ENCODE measurements around the gene SLC10A7.

SLC10A7 gene

GRCh38 chr4:146534178-146534577 lies 12.4 kb upstream of the SLC10A7 start:
- no peak for DNase-seq (ENCODE audit: low read depth, low spot score)
- no peak overlapping the region for H3K4me3 ChIP-seq (ENCODE audit: low read depth, low read length)
- CTCF ChIA-PET, result no interaction called here
- TF ChIP-seq, protein P1, sequence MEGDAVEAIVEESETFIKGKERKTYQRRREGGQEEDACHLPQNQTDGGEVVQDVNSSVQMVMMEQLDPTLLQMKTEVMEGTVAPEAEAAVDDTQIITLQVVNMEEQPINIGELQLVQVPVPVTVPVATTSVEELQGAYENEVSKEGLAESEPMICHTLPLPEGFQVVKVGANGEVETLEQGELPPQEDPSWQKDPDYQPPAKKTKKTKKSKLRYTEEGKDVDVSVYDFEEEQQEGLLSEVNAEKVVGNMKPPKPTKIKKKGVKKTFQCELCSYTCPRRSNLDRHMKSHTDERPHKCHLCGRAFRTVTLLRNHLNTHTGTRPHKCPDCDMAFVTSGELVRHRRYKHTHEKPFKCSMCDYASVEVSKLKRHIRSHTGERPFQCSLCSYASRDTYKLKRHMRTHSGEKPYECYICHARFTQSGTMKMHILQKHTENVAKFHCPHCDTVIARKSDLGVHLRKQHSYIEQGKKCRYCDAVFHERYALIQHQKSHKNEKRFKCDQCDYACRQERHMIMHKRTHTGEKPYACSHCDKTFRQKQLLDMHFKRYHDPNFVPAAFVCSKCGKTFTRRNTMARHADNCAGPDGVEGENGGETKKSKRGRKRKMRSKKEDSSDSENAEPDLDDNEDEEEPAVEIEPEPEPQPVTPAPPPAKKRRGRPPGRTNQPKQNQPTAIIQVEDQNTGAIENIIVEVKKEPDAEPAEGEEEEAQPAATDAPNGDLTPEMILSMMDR (IDR thresholded peaks at IDR 0.05; ENCODE audit: insufficient read depth, low read length, missing control alignments), result no peak
- POLR2A ChIA-PET, result no interaction called here

GRCh38 chr4:146525754-146526153 lies 4.0 kb upstream of the SLC10A7 start:
- POLR2A ChIA-PET, result no interaction called here
- DNase-seq (ENCODE audit: low read depth, low spot score), result no peak
- TF ChIP-seq, protein P1 (IDR thresholded peaks at IDR 0.05; ENCODE audit: insufficient read depth, low read length, missing control alignments), result no peak
- H3K4me3 ChIP-seq (ENCODE audit: low read depth, low read length), result no peak overlapping the region
- CTCF ChIA-PET, result no interaction called here

DNA sequence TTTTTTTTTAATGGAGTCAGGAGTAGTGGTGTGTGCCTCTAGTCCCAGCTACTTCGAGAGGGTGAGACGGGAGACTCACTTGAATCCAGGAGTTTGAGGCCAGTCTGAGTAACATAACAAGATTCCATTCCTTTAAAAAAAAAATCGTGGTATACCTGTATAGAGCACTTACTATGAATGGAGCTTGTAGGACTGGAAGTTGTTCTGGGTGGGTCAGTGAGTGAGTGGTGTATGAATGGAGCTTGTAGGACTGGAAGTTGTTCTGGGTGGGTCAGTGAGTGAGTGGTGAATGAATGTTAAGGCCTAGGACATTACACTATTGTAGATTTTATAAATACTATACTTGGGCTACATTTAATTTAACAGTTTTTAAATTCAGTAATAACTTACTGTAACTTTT lies 2.9 kb upstream of the SLC10A7 start:
- no peak overlapping the region for H3K4me3 ChIP-seq (ENCODE audit: low read depth, low read length)
- CTCF ChIA-PET, result no interaction called here
- POLR2A ChIA-PET, result no interaction called here
- DNase-seq (ENCODE audit: low read depth, low spot score), result no peak
- TF ChIP-seq, protein P1 (IDR thresholded peaks at IDR 0.05; ENCODE audit: insufficient read depth, low read length, missing control alignments), result no peak

- ChIA-PET POLR2A (no interaction called here), CTCF (no interaction called here)
- peak overlapping the region; percentile 91 for H3K4me3 ChIP-seq (ENCODE audit: low read depth, low read length)
- TF ChIP-seq, protein P1 (IDR thresholded peaks at IDR 0.05; ENCODE audit: insufficient read depth, low read length, missing control alignments), result no peak
- no peak for DNase-seq (ENCODE audit: low read depth, low spot score)
These were observed 1.1 kb upstream of the SLC10A7 start for GRCh38 chr4:146522869-146523205.

DNA sequence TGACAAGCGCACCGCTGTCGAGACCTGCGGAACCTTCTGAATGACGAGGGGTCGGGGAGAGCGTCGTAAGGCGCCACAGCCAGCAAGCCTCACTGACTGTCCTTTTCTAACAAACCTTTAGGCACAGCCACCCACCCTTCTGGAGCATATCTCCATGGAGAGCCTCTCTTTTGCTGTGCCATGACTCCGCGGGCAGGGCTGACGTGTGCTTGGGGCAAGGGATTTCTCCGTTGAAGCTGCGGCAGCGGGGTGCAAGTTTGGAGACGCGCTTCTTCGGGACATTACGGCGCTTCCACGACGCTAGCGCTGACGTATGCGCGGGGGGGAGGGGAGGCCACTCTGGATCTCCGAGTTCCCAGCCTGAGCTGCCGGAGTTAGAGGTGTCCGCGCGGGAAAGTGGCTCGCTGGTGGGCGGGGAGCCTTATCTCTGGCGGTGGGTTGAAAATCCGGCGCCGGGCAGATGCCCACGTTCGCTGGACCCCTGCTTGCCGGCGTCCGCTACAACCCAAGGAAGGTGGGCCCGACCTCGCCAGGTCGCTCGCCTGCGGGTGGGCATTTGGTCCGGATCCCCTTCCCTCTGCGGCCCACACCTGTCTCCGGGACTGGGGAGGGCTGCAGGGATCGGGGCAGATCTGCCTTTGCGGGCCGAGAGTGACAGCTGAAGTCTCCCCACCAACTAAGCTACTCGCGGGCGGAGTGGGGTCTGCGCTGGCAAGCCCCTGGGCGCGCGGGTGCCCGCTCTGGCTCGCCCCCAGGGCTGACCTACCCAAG lies 543 bp upstream of the SLC10A7 start:
- ChIA-PET CTCF (interaction anchor here (0.9 kb wide), 1 partner anchor 178 kb away, joined by 4 read pairs; no protein-coding TSS in a partner anchor), POLR2A (no interaction called here)
- TF ChIP-seq, protein P1 (IDR thresholded peaks at IDR 0.05; ENCODE audit: insufficient read depth, low read length, missing control alignments), result no peak
- DNase-seq (ENCODE audit: low read depth, low spot score), result no peak
- peak overlapping the region; percentile 91 for H3K4me3 ChIP-seq (ENCODE audit: low read depth, low read length)

DNA sequence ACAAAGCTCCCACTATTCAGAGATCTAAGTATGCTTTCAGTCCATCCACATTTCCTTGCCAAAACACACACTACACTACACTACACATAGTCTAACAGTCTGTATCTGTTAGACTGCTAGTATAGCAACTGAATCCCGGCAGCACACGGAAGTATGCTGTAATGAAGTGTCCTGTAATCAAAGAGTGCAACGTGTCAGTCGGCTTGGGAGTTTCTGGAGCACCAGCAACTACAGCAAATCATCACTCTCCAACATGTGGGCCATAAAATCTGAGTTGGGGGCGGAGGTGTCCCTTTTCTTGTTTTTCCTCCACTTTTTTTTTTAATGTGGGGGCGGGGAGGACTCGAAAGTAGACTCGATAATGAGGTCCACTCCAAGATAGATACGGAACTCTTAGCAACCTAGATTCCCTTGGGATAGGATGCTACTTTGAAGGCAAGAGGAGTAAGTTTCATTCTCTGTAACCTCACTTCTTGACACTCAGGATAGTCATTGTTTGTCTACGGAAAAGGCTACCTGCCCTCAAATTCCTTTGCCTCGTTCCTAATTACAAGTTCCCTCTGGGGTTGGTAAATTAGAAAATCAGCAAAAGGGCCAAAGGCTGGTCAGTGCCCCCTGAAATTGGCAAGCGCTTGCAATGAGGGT lies 722 bp downstream of the SLC10A7 start:
- ChIA-PET CTCF (interaction anchor here (0.9 kb wide), 1 partner anchor 176 kb away, joined by 4 read pairs; no protein-coding TSS in a partner anchor), POLR2A (no interaction called here)
- TF ChIP-seq, protein P1 (IDR thresholded peaks at IDR 0.05; ENCODE audit: insufficient read depth, low read length, missing control alignments), result no peak
- DNase-seq (ENCODE audit: low read depth, low spot score), result no peak
- H3K4me3 ChIP-seq (ENCODE audit: low read depth, low read length), result peak overlapping the region; percentile 91
